HFF-Myc (cell line): Measurements from ENCODE around the gene HNRNPA2B1.
"Not testable (repeated sequence)": the region's sequence is repeated elsewhere in the genome, so short reads cannot be mapped to it uniquely, and the experiment has no call there.

Source experiments
- DNase-seq: peaks from one replicate; pipeline ENCODE4 v3.0.0-alpha.2; 2011; ENCODE audit warnings: low read depth; ENCODE audit errors: extremely low read depth
- H3K4me3 ChIP-seq: replicated peaks from 2 replicates; pipeline ENCODE4 v1.5.1; 2011; ENCODE audit warnings: low read depth, mild to moderate bottlenecking, control low read depth, low read length
- CTCF ChIP-seq: IDR thresholded peaks from 2 replicates; pipeline ENCODE4 v1.5.1; 2012; ENCODE audit warnings: mild to moderate bottlenecking, low read depth, low read length, control low read depth; ENCODE audit errors: missing control alignments

The HNRNPA2B1 gene

GRCh38 chr7:26169271-26169670 lies 31.3 kb downstream of the HNRNPA2B1 start:
- H3K4me3 ChIP-seq = no peak overlapping the region
- DNase-seq = no peak
- no peak for TF ChIP-seq CTCF

- no peak for DNase-seq
- no peak overlapping the region for H3K4me3 ChIP-seq
- no peak for TF ChIP-seq CTCF
These were observed 32.0 kb downstream of the HNRNPA2B1 start for GRCh38 chr7:26168458-26169023.

- H3K4me3 ChIP-seq = no peak overlapping the region
- TF ChIP-seq CTCF = no peak
- no peak for DNase-seq
These were observed 33.1 kb downstream of the HNRNPA2B1 start for GRCh38 chr7:26167303-26167934.

- no peak for TF ChIP-seq CTCF
These were observed 33.8 kb downstream of the HNRNPA2B1 start for GRCh38 chr7:26166684-26167266.

GRCh38 chr7:26165950-26166683 lies 34.4 kb downstream of the HNRNPA2B1 start:
- no peak for TF ChIP-seq CTCF
- no peak for DNase-seq
- H3K4me3 ChIP-seq = no peak overlapping the region

More at GRCh38 chr7:26166684-26167266, 33.8 kb downstream of the HNRNPA2B1 start:
- H3K4me3 ChIP-seq = no peak overlapping the region
- no peak for DNase-seq

- DNase-seq, H3K4me3 ChIP-seq: not testable (repeated sequence)
These were observed 36.7 kb downstream of the HNRNPA2B1 start for GRCh38 chr7:26163804-26164203.

- DNase-seq = no peak
- H3K4me3 ChIP-seq = no peak overlapping the region
- no peak for TF ChIP-seq CTCF
These were observed 38.1 kb downstream of the HNRNPA2B1 start for GRCh38 chr7:26162431-26162830.
